ENCODE data around the gene RAB11FIP4.
"Not testable (repeated sequence)": the region's sequence is repeated elsewhere in the genome, so short reads cannot be mapped to it uniquely, and the experiment has no call there.

Gene RAB11FIP4

DNA sequence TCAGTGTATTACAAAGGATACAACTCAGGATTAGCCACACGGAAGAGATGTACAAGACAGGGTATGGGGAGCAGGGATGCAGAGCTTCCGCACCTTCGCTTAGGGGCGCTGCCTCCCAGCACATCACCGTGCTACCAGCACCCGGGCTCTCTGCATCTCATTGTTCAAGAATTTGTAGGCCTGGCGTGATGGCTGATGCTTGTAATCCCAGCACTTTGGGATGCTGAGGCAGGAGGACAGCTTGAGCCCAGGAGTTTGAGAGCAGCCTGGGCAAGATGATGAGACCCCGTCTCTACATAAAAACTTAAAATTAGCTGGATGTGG lies 43.2 kb downstream of the RAB11FIP4 start:
- no peak for DNase-seq

DNA sequence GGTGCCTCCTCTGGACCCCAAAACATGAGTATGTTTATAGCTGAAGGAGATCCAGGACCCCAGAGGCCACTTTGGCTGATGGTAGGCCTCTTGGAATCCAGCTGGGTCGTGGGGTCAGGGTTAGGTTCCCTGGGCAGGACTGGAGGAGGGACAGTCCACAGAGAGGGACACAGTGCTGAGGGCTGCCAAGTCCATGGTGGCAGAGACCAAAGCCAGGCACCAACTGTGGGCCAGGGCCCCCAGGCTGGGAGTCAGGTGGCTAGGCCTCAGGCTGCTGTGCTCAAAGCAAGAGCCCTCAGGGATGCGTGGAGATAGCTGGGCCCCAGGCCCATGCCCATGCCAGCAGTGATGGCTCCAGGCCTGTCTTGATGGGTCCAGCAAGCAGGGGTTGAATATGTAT lies 44.1 kb downstream of the RAB11FIP4 start:
- no peak for DNase-seq

DNA sequence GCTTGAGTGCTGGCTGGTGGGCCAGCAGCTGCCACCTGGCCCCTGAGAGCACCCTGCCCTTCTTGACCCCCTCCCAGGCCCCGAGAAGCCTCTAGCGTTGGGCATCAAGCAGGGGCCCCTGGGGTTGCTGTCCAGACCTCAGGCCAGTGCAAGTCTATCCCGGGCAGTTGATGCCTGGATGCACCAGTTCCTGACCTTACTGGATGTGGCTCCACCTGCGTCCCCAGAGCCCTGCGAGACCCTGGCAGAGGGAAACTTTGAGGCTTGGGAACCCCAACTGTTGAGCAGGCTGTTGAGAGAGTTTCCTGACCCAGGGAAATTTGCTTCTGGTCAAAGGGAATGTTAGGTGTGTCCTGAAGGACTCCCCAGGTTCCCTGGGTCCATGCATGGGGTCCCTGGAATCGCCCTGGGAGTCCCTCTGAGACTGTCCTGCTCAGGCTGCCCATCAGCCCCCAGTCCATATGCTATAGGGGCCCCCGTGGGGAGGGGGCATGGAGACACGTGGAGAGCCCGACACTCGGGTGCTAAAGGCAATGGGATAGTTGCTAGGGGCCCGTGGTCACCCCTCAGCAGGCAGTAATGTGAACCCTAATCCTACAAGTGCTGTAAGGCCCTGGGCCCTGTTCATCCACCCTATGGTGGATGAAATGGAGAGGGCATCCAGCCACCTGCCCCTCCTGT lies 46.4 kb downstream of the RAB11FIP4 start:
- DNase-seq: no peak

DNA sequence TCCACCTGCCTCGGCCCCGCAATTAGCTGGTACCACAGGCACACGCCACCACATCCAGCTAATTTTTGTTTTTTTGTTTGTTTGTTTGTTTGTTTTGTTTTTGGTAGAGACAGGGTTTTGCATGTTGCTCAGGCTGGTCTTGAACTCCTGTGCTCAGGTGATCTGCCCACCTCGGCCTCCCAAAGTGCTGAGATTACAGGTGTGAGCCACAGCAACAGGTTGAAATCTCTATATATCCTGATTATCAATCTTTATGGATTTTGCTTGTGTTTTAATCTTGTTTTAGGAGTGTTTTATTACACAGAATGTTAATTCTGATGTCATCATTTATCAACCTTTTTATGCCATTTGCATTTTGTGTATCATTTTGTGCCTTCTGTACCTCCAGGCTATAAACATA lies 48.2 kb downstream of the RAB11FIP4 start:
- DNase-seq: no peak

DNA sequence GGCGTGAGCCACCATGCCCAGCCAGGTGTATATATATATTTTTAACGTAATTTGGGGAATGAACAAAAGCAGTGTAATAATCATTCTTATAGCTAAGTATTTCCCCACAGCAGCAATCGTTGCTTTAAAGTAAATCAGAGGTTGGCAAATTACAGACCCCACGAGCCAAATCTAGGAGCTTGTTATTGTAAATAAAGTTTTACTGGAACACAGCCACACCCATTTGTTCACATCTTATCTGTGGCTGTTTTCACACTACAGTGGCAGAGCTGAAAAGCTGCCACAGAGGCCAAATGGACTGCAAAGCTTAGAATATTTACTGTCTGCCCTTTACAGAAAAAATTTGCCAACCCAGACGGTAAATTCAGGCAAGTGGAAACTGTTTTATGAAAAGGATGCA lies 50.8 kb downstream of the RAB11FIP4 start:
- no peak for DNase-seq

DNA sequence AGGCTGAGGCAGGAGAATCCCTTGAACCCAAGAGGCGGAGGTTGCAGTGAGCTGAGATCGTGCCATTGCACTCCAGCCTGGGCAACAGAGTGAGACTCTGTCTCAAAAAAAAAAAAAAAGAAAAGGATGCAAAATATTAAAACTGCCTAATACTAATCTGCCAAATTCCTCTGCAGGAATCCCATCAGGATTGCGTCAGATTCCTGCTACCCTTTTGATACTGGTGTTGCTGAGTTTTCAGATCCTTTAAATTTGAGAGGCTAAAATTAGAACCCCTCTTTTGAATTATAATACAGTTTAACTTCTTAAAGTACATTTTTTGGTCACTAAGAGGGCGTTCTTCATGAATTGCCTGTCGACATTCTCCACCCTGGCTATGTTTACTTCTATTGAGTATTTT lies 51.4 kb downstream of the RAB11FIP4 start:
- DNase-seq: not testable (repeated sequence)

- no peak for DNase-seq
Measured at GRCh38 chr17:31443386-31443785, 51.9 kb downstream of the RAB11FIP4 start.

DNA sequence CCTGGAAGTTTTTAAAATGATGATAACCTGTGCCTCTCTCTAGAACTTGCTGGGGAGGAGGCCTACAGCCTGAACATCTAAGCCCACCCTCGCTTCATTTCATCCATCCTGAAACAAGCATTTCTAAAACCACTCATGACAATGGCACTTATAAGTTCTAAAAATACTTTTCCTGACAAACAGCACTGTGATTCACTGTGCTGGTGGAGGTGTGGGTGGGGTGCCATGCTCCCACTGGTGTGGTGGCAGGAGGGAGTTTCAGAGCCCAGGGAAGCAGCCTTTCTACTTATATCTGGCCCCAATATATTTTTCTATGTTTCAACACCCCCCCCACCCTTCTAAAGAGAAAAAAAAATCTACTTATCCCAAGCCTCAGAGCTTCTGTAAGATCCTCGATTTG lies 52.6 kb downstream of the RAB11FIP4 start:
- DNase-seq: no peak

DNA sequence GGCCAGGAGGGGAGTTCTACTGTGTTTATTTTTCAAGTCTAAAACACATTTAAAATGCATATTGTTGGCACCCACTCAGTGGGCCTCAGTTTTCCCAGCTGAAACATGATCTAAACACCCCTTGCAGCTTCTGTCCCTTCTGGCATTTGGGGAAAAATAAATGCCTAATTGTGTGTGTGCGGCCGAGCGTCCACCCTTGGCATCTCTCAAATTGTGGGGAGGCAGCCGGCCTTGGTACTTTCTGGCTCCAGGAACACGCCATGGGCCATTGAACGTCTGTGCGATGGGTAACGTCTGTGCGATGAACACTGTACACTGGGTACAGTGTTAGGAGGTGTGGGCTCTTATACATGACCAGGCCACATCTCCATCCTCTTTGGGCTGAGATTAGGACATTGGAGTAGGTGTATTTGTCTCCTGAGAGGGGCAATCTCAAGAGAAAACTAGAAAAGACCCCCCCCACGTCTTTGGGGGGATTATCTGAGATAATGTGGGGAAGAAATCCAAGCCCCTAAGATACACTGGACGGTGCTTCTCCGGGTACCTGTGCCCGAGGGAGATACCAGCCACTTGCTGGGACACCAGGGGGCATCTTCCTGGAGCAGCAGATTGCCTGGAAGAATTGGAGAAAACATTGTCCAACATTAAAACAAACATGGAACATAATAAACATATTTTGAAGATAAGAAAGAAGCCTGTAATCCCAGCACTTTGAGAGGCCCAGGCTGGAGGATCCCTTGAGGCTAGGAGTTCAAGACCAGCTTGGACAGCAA lies 54.9 kb downstream of the RAB11FIP4 start:
- DNase-seq: no peak

DNA sequence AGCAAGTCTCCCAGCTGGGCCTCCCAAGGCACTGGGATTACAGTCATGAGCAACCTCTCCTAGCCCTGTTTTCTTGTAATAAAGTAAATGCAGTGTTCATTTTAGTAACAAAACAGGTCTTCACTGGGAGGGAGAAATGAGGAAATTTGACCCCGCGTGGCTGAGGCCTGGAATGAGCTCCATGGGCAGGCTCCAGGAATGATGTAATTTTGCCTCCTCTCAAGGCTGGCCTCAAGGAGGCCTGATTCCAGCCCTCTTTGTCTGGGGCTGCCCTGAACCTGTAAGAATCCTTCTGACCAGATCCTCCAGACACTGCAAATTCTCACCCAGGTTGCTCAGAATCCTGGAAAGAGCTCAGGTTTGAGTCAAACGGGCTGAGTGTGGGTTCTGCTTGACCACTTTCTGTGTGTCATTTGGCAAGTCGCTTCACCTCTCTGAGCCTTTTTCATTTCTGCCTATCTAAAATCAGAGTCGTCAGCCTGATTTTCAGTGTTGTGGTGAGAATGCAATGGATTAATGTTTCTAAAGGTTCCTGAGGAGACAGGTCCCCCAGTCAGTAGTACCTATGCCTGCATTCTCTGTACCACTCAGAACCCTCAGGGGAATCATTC lies 57.1 kb downstream of the RAB11FIP4 start:
- no peak for DNase-seq

- no peak for DNase-seq
Measured at GRCh38 chr17:31449111-31449510, 57.6 kb downstream of the RAB11FIP4 start.

GRCh38 chr17:31449746-31450145 lies 58.3 kb downstream of the RAB11FIP4 start:
- DNase-seq: no peak

GRCh38 chr17:31452101-31452500 lies 60.6 kb downstream of the RAB11FIP4 start:
- DNase-seq: no peak

GRCh38 chr17:31452561-31453110 lies 61.2 kb downstream of the RAB11FIP4 start:
- DNase-seq: no peak

GRCh38 chr17:31453896-31454295 lies 62.4 kb downstream of the RAB11FIP4 start:
- no peak for DNase-seq

DNA sequence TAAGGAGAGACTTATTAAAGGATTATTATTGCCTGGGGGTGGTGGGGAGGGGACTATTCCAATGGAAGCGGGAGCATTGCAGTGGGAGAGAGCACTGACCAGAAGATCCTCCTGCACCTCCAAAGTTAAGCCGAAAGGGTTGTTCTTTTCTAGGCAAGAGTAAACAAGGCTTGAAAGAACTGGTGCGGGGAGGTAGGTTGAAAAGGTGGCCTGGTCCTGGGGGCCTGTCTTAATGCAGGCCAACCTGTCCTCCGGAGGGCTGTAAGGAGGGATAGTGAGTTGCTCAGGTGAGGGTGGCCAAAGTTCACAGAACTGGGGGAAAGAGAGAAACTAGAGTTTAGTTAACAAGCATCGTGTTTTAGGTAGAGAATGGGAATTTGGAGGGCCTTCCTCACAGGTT lies 65.3 kb downstream of the RAB11FIP4 start:
- DNase-seq: no peak

- no peak for DNase-seq
Measured at GRCh38 chr17:31457391-31458234, 66.1 kb downstream of the RAB11FIP4 start.

DNA sequence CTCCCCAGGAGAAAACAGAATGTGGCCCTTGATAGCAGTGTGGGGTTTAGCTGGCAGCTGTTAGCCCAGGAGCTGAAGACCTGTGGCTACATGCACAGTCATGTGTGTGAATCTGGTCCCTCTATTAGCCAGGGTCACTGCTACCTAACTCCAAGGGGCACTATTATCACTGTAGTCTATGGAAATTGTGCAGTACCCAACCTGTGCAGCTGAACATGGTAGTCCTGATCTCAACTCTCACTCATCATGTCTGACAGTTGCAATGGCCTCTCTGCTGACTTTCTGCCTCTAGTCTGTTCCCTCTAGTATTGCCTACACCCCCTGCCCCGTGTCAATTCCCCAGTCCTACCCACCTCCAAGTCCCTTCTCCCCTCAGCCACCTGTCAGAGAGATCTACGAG lies 67.4 kb downstream of the RAB11FIP4 start:
- no peak for DNase-seq

- no peak for DNase-seq
Measured at GRCh38 chr17:31459716-31460115, 68.2 kb downstream of the RAB11FIP4 start.

- no peak for DNase-seq
Measured at GRCh38 chr17:31460226-31460721, 68.8 kb downstream of the RAB11FIP4 start.

- DNase-seq: no peak
Measured at GRCh38 chr17:31461227-31461810, 69.8 kb downstream of the RAB11FIP4 start.

- no peak for DNase-seq
Measured at GRCh38 chr17:31462261-31462660, 70.8 kb downstream of the RAB11FIP4 start.

Measured in NCI-H524 treated with DMSO at 0.1 percent for 48 hours (cell line).